Activated CD4-positive, alpha-beta memory T cell treated with anti-CD3 and anti-CD28 coated beads, Interleukin-2, amount 10 ng/mL, durations not matched to agents 7 days and 5 days (primary cell): ENCODE measurements around the gene RIMBP3C. TPM values are rescaled to one million over a fixed set of nuclear protein-coding genes. Genes with fewer than 3 reads are reported as not detected.
"Not testable (repeated sequence)": the region's sequence is repeated elsewhere in the genome, so short reads cannot be mapped to it uniquely, and the experiment has no call there.

Experiments
- CTCF ChIA-PET: fragments of 350-600 bp; sonication (Branson Sonifier 250); formaldehyde crosslinking; loops from one replicate; lab custom pipeline; 2021; ENCODE audit warnings: antibody characterized with exemption, inconsistent platforms; lab: Charles Lee
- POLR2A ChIA-PET: fragments of 350-600 bp; sonication (Branson Sonifier 250); formaldehyde crosslinking; loops from one replicate; lab custom pipeline; 2021; ENCODE audit warnings: antibody characterized with exemption; lab: Charles Lee
- DNase-seq: peaks from one replicate; pipeline ENCODE4 v3.0.0-alpha.2; 2020
- H3K27ac Mint-ChIP-seq: one replicate; pipeline ENCODE4 v1.8.0; 2021; ENCODE audit warnings: mild to moderate bottlenecking, mixed read lengths
- H3K27me3 Mint-ChIP-seq: one replicate; pipeline ENCODE4 v1.8.0; 2021; ENCODE audit warnings: mixed read lengths
- H3K36me3 Mint-ChIP-seq: one replicate; pipeline ENCODE4 v1.8.0; 2021; ENCODE audit warnings: low read depth, mixed read lengths
- H3K4me1 Mint-ChIP-seq: one replicate; pipeline ENCODE4 v1.8.0; 2021; ENCODE audit warnings: mixed read lengths
- H3K4me3 Mint-ChIP-seq: one replicate; pipeline ENCODE4 v1.8.0; 2021; ENCODE audit warnings: mild to moderate bottlenecking, mixed read lengths
- H3K9me3 Mint-ChIP-seq: one replicate; pipeline ENCODE4 v1.8.0; 2021; ENCODE audit warnings: mixed read lengths
- total RNA-seq, 2 experiments: library from RNA; stranded (reverse); gene quantifications; one replicate each; pipeline ENCODE4 v1.2.3, GENCODE V29; 2021

RIMBP3C gene
- total RNA-seq, 2 experiments from 2014 or later = 0.23 to 0.33 TPM

DNA sequence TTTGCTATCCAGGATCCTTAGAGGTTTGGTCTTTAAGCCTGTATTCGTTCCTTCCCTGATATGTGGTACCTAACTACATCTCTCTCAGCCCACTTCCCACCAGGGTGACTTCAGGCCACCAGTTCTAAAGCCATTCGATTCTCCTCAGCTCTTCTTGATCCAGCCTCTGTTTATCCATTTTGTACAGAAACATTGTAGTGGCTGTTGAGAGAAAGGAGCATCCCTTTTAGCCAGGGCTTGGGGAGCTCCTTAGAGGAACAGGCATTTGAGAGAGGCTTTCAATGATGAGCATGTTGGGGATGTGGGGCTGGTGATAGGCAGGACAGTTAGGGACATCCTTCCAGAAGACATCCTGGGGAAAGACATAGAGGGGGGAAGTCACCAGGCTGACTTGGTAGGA is 34.1 kb upstream of the RIMBP3C start:
- Mint-ChIP-seq H3K4me3 (no peak overlapping the region), H3K4me1 (peaks cover 37% of the 10 kb centered on the region), H3K9me3 (no peaks in the 10 kb centered on the region), H3K36me3 (peaks cover 16% of the 10 kb centered on the region), H3K27me3 (no peaks in the 10 kb centered on the region), H3K27ac (no peak overlapping the region)
- ChIA-PET CTCF (no interaction called here), POLR2A (interaction anchor here (0.8 kb wide), 1 partner anchor 12 kb away, joined by 3 read pairs; no protein-coding TSS in a partner anchor)
- no peak for DNase-seq

DNA sequence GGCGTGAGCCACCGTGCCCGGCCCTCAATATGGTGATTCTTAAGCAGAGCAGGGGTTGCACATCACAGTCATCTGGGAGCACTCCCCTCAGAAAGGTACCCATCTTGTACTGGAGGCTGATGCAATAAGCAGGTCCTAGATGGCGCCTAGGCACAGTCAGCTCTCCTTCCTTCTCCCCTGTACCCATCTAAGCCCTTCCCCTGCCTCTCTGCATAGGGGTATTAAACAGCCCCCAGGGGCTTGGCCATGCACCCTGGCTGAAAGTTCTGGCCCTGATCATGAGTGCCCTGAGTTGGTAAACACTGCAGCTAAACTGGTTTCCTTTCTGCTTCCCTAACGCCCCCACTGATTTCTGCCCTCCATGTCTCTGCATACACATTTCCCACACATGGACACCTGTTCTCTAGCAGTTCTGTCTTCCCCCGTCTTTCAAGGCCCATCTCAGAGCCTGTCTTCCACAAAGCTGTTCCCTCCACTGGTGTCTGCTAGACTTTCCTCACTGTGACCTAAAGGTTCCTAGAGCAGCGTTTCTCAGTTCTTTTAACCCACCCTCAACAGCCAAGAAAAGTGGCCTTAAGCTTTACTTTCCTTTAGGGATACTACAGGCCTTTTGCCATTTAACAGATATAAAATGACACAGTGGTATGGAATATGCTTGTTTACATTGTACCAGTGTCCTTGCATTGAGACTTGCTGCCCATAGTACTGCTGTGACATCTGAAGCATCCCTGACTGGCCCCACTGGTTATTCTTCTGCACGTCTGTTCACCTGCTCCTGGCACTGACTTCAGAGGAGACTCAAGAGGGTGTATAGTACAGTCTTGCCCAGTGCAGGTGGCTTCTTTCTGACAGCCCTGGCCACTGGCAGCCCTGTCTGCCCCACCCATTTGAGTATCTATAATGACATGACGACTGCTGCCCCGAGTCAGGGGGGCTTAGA is 31.8 kb upstream of the RIMBP3C start:
- Mint-ChIP-seq H3K36me3 (peaks cover 13% of the 10 kb centered on the region), H3K9me3 (no peaks in the 10 kb centered on the region), H3K27me3 (no peaks in the 10 kb centered on the region), H3K27ac (peak overlapping the region; percentile 21), H3K4me1 (peaks cover 33% of the 10 kb centered on the region), H3K4me3 (no peak overlapping the region)
- POLR2A ChIA-PET = interaction anchor here (1.7 kb wide), 1 partner anchor 12 kb away, joined by 5 read pairs; no protein-coding TSS in a partner anchor
- DNase-seq = no peak
- CTCF ChIA-PET = no interaction called here

DNA sequence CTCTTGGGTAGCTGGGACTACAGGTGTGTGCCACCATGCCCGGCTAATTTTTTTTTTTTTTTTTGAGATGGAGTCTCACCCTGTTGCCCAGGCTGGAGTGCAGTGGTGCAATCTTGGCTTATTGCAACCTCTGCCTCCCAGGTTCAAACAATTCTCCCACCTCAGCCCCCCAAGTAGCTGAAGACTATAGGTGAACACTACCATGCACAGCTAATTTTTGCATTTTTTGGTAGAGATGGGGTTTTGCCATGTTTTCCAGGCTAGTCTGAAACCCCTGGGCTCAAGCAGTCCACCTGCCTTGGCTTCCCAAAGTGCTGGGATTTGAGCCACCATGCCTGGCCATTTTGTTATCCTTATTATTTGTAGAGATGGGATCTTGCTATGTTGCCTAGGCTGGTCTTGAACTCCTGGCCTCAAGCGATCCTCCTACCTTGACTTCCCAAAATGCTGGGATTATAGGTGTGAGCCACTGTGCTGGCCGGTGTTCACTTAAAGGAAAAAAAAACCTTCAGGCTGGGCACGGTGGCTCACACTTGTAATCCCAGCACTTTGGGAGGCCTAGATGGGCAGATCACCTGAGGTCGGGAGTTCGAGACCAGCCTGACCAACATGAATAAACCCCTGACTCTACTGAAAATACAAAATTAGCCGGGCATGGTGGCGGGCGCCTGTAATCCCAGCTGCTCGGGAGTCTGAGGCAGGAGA is 29.9 kb upstream of the RIMBP3C start:
- H3K9me3 Mint-ChIP-seq, DNase-seq, H3K4me3 Mint-ChIP-seq, CTCF ChIA-PET, H3K27ac Mint-ChIP-seq, H3K27me3 Mint-ChIP-seq: not testable (repeated sequence)
- Mint-ChIP-seq H3K4me1 (peaks cover 29% of the 10 kb centered on the region), H3K36me3 (peaks cover 19% of the 10 kb centered on the region)
- POLR2A ChIA-PET = interaction anchor here (1.1 kb wide), 2 partner anchors 11 to 13 kb away, joined by 3 read pairs; no protein-coding TSS in a partner anchor

DNA sequence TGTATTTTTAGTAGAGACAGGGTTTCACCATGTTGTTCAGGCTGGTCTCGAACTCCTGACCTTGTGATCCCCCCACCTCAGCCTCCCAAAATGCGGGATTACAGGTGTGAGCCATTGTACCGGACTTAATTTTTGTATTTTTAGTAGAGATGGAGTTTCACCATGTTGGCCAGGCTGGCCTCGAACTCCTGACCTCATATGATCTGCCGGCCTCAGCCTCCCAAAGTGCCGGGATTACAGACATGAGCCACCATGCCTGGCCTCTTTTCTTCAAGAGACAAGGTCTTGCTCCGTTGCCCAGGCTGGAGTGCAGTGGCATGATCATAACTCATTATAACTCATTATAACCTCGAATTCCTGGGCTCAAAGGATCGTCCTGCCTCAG is 29.4 kb upstream of the RIMBP3C start:
- H3K9me3 Mint-ChIP-seq, DNase-seq, H3K27ac Mint-ChIP-seq, CTCF ChIA-PET, H3K27me3 Mint-ChIP-seq, H3K4me3 Mint-ChIP-seq: not testable (repeated sequence)
- Mint-ChIP-seq H3K36me3 (peaks cover 18% of the 10 kb centered on the region), H3K4me1 (peaks cover 29% of the 10 kb centered on the region)
- POLR2A ChIA-PET = interaction anchor here (1.1 kb wide), 1 partner anchor 12 kb away, joined by 3 read pairs; no protein-coding TSS in a partner anchor

DNA sequence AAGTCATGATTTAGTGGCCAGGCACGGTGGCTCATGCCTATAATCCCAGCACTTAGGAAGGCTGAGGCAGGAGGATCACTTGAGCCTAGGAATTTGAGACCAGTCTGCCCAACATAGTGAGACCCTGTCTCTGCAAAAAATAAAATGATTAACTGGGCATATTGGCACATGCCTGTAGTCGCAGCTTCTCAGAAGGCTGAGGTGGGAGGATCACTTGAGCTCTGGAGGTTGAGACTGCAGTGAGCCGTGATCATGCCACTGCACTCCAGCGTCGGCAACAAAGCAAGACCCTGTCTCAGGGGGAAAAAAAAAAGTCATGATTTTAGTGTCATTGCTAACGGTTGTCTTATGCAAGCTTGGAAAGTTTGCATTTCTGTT is 28.2 kb upstream of the RIMBP3C start:
- H3K4me1 Mint-ChIP-seq = peaks cover 26% of the 10 kb centered on the region
- H3K9me3 Mint-ChIP-seq = no peaks in the 10 kb centered on the region
- H3K27ac Mint-ChIP-seq = no peak overlapping the region
- H3K4me3 Mint-ChIP-seq = no peak overlapping the region
- POLR2A ChIA-PET = interaction anchor here (0.9 kb wide), 1 partner anchor 11 kb away, joined by 3 read pairs; no protein-coding TSS in a partner anchor
- DNase-seq = no peak
- peaks cover 13% of the 10 kb centered on the region for H3K36me3 Mint-ChIP-seq
- CTCF ChIA-PET = no interaction called here
- H3K27me3 Mint-ChIP-seq = no peaks in the 10 kb centered on the region

DNA sequence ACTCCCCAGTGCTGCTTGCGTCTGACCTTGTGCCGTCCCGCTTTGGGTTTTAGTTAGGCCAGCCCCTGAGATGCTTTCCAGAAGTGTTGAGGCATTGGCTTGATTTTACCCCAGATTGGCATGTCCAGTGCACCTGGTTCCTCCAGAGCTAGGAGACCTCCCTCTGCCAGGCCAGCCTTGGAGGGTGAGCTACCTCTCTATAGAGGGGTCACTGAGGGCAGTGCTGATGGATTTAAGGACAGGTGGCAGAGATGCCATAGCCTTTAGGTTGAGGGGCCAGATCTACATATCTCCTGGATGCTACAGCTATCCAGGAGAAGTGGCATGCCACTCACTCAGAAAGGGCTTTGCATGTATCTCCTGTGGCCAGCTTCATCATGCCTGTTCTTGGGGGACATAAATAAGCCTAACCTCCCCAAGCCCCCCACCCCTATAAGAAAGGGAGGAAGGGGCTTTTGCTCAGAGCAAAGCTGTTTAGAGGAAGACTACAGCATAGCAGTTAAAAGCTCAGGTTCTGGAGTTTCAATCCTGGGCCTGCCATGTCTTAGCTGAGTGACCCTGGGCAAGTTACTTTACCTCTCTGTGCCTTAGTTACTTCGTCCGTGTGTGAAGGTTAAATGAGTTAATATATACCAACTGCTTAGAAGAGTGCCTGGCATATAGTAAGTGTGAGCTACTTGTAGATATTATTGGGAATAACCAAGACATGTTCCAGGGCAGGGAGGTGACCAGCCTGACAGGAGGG is 22.7 kb upstream of the RIMBP3C start:
- CTCF ChIA-PET = interaction anchor here (2.4 kb wide), 1 partner anchor 55 kb away, joined by 7 read pairs; no protein-coding TSS in a partner anchor
- DNase-seq = no peak
- Mint-ChIP-seq H3K4me1 (peaks cover 65% of the 10 kb centered on the region), H3K27ac (no peak overlapping the region), H3K36me3 (peaks cover 29% of the 10 kb centered on the region), H3K4me3 (no peak overlapping the region), H3K27me3 (no peaks in the 10 kb centered on the region), H3K9me3 (no peaks in the 10 kb centered on the region)
- POLR2A ChIA-PET = interaction anchor here (1.2 to 1.5 kb wide), 2 partner anchors 14 to 67 kb away, joined by 3 to 5 read pairs; no protein-coding TSS in a partner anchor

DNA sequence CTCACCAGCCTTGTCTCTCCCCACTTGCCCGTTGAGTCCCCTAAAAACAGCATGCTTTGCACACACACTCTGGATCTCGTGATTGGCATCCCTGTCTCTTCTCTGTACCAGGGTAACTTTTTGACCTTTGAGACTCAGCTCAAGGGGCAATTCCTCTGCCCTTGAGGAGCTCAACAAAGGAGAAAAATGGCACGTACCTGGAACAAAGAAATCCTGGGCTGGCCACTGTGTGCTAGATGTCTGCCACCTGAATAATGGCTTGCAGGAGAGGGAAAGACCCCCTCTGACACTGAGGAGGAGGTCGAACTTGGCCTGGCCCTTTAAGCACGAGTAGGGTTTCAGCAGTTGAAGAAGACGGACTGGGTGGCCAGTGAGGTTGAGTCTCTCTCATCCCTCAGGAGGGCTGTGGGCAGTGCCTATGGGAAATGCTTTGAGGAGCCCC is 22.1 kb upstream of the RIMBP3C start:
- ChIA-PET CTCF (interaction anchor here (1.3 kb wide), 1 partner anchor 70 kb away, joined by 4 read pairs; no protein-coding TSS in a partner anchor), POLR2A (interaction anchor here (1.2 to 1.5 kb wide), 3 partner anchors 15 to 68 kb away, joined by 3 to 5 read pairs (median 4); partner anchors contain the start of gene YDJC)
- peaks cover 35% of the 10 kb centered on the region for H3K36me3 Mint-ChIP-seq
- no peaks in the 10 kb centered on the region for H3K27me3 Mint-ChIP-seq
- H3K9me3 Mint-ChIP-seq = no peaks in the 10 kb centered on the region
- DNase-seq = no peak
- H3K4me3 Mint-ChIP-seq = no peak overlapping the region
- H3K27ac Mint-ChIP-seq = no peak overlapping the region
- H3K4me1 Mint-ChIP-seq = peaks cover 67% of the 10 kb centered on the region

DNA sequence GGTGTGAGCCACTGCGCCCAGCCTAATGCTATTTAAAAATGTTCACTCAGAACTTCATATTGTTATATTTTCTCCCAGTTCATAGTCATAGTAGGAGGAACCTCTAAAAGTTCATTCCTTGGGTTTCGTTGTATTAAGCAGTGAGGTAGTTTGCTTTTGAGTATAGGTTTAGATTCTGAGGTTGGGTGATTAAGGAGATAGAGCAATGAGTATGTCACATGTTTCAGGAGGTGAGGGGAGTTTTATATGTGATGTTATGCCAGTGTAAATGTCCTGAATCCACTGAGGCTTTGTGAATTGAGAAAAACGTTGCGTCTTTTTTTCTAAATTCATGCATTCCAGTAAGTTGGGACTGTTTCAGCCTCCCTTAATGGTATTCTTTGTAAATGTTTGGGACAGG is 20.4 kb upstream of the RIMBP3C start:
- peak overlapping the region; percentile 69 for H3K27ac Mint-ChIP-seq
- H3K27me3 Mint-ChIP-seq = no peaks in the 10 kb centered on the region
- ChIA-PET POLR2A (interaction anchor here (1.0 to 1.5 kb wide), 5 partner anchors 11 to 80 kb away, joined by 3 to 6 read pairs (median 4); partner anchors contain the start of genes SDF2L1 and YDJC), CTCF (interaction anchor here (1.1 to 1.2 kb wide), 2 partner anchors 58 to 75 kb away, joined by 4 to 6 read pairs; no protein-coding TSS in a partner anchor)
- H3K4me3 Mint-ChIP-seq = peak overlapping the region; percentile 54
- no peaks in the 10 kb centered on the region for H3K9me3 Mint-ChIP-seq
- H3K36me3 Mint-ChIP-seq = peaks cover 31% of the 10 kb centered on the region
- H3K4me1 Mint-ChIP-seq = peaks cover 65% of the 10 kb centered on the region
- no peak for DNase-seq

DNA sequence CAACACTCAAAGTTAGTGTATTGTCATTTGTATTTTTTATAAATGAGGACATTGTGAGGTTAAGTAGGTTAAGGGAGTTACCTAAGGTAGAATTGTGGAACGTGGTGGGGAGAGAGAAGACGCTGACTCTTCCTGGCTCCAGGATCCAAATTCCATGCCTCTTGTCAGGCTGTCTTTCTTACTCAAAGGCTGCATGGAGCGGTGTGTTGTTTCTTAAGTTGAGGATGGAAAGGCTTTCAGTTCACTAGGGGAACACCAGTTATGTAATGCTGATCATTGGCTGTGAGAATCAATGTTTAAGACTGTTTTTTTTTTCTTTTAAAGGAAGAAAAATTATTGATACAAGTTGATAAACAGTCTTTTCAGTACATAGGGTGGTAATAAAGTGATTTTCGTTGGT is 19.1 kb upstream of the RIMBP3C start:
- Mint-ChIP-seq H3K4me1 (peaks cover 63% of the 10 kb centered on the region), H3K27ac (peak overlapping the region; percentile 40), H3K27me3 (no peaks in the 10 kb centered on the region), H3K4me3 (peak overlapping the region; percentile 52), H3K36me3 (peaks cover 31% of the 10 kb centered on the region), H3K9me3 (no peaks in the 10 kb centered on the region)
- CTCF ChIA-PET = interaction anchor here (1.1 kb wide), 1 partner anchor 76 kb away, joined by 4 read pairs; no protein-coding TSS in a partner anchor
- POLR2A ChIA-PET = interaction anchor here (1.0 to 1.4 kb wide), 3 partner anchors 12 to 81 kb away, joined by 3 to 6 read pairs (median 5); partner anchors contain the start of gene SDF2L1
- DNase-seq = no peak

DNA sequence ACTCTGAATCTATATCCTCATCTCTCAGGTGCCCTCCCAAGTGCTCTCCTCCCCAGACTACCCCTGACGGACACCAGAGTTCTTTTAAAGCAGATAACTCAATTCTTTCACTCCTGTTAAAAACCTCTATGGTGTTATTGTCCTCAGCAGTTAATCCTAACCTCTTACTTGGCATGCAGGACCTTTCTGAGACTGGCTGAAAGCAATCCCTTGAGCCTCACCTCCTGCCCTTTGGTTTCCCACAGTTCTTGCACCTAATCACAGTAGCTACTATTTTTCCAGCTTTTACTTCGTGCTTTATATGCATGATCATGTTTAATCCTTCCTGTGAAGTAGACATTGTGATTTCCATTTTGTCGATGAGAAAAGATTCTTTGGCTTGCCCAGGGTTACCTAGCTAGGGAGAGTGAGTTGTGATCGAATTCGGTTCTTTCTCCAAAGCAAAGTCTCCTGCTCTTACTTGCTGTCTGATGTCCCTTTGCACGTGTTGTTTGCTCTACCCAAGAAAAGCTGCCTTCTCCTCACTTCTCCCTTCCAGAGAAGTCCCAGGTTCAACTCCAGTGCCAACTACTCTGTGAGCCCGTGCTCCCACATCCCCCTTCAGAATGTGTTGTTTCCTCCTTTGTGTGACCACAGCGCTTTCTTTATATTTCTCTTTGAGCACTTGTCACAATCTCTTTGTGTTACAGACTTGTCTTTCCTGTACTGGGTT is 18.4 kb upstream of the RIMBP3C start:
- H3K27me3 Mint-ChIP-seq = no peaks in the 10 kb centered on the region
- peaks cover 63% of the 10 kb centered on the region for H3K4me1 Mint-ChIP-seq
- H3K27ac Mint-ChIP-seq = peak overlapping the region; percentile 78
- peaks cover 31% of the 10 kb centered on the region for H3K36me3 Mint-ChIP-seq
- no peaks in the 10 kb centered on the region for H3K9me3 Mint-ChIP-seq
- DNase-seq = no peak
- CTCF ChIA-PET = interaction anchor here (0.6 to 2.8 kb wide), 3 partner anchors 59 to 75 kb away, joined by 5 to 19 read pairs (median 9); partner anchors contain the start of gene SDF2L1
- POLR2A ChIA-PET = interaction anchor here (1.8 to 4.4 kb wide), 5 partner anchors 18 to 96 kb away, joined by 4 to 38 read pairs (median 12); partner anchors contain the start of genes CCDC116, PPIL2, SDF2L1 and YDJC
- peak overlapping the region; percentile 92 for H3K4me3 Mint-ChIP-seq

DNA sequence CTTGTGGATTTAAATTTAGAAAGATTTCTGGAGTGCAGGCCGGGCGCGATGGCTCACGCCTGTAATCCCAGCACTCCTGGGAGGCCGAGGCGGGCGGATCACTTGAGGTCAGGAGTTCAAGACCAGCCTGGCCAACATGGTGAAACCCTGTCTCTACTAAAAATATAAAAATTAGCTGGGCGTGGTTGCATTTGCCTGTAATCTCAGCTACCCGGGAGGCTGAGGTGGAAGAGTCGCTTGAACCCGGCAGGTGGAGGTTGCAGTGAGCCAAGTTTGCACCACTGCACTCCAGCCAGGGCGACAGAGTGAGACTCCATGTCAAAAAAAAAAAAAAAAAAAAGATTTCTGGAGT is 17.8 kb upstream of the RIMBP3C start:
- DNase-seq, H3K27me3 Mint-ChIP-seq, H3K9me3 Mint-ChIP-seq: not testable (repeated sequence)
- ChIA-PET CTCF (interaction anchor here (1.9 to 2.8 kb wide), 2 partner anchors 60 to 73 kb away, joined by 9 to 19 read pairs; partner anchors contain the start of gene SDF2L1), POLR2A (interaction anchor here (0.8 to 4.4 kb wide), 9 partner anchors 8 to 97 kb away, joined by 3 to 38 read pairs (median 5); partner anchors contain the start of genes CCDC116, PPIL2, SDF2L1 and YDJC)
- peak overlapping the region; percentile 90 for H3K27ac Mint-ChIP-seq
- peaks cover 57% of the 10 kb centered on the region for H3K4me1 Mint-ChIP-seq
- peaks cover 31% of the 10 kb centered on the region for H3K36me3 Mint-ChIP-seq
- H3K4me3 Mint-ChIP-seq = peak overlapping the region; percentile 92
